ENCODE measurements around the gene AGAP2.

AGAP2 gene

DNA sequence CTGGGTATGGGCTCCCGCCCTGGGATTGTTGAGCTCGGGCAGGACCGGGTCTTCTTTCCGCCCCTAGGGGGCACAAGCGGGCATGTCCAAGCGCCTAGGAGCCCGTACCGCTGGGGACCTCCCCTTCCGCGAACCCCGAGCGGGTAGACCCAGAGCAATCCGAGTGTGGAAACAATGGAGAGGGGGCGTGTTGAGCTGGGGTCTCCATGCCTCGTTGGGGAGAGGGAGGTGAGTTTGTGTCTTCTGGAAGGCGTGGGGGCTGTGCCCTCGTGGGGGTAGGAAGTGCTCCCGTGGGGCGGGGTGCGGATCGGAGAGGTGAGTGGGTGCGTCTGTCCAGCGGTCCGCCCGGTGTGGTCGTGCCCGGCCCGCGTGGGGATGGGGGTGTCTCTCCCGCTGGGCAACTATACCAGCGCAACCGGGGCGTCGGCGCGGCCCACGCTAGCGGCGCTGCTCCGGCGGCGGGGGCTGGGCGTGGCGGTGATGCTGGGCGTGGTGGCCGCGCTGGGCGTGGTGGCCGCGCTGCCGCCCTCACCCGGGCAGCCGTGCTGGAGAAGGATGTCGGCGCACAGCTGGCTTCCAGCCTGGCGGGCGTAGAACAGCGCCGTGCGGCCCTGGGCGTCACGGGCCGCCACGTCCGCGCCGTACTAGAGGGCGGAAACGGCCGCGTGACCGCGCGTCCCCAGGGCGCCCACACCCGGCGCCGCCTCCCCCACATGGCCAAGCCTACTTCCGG is 12.2 kb downstream of the AGAP2 start (continued):
- TF ChIP-seq ZNF776 (tag by site-specific recombination; IDR thresholded peaks at IDR 0.05; ENCODE audit: borderline replicate concordance) (no peak), IKZF3 (tag by site-specific recombination; IDR thresholded peaks at IDR 0.05) (no peak; the same call in 1 of the 2 replicates), HIC1 (tag by site-specific recombination; IDR thresholded peaks at IDR 0.05) (peak; percentile 96), ZNF169 (tag by site-specific recombination; IDR thresholded peaks at IDR 0.05) (no peak), SETDB1 (IDR thresholded peaks at IDR 0.05; ENCODE audit: insufficient read length, low read length) (no peak), ZBTB1 (tag by site-specific recombination; IDR thresholded peaks at IDR 0.05) (no peak), ZNF561 (tag by site-specific recombination; IDR thresholded peaks at IDR 0.05; ENCODE audit: borderline replicate concordance) (peak; percentile 81; the same call in 1 of the 2 replicates), ZNF155 (tag by site-specific recombination; IDR thresholded peaks at IDR 0.05) (no peak), ZXDB (tag by site-specific recombination; IDR thresholded peaks at IDR 0.05) (peak; percentile 84), ZNF600 (tag by site-specific recombination; IDR thresholded peaks at IDR 0.05) (peak; percentile 69), SP2 (tag by site-specific recombination; IDR thresholded peaks at IDR 0.05) (peak; percentile 81), KLF16 (tag by site-specific recombination; IDR thresholded peaks at IDR 0.05) (peak; percentile 89), ZNF138 (tag by site-specific recombination; IDR thresholded peaks at IDR 0.05; ENCODE audit: borderline replicate concordance) (no peak), RBAK (tag by site-specific recombination; IDR thresholded peaks at IDR 0.05) (no peak), ZNF707 (tag by site-specific recombination; IDR thresholded peaks at IDR 0.05) (0 out of 2 replicates have a peak, but pooled peaks have one; percentile 31), ZBTB17 (tag by site-specific recombination; IDR thresholded peaks at IDR 0.05) (peak; percentile 99), ZNF211 (tag by site-specific recombination; IDR thresholded peaks at IDR 0.05; ENCODE audit: low read depth) (no peak), SCRT2 (tag by site-specific recombination; IDR thresholded peaks at IDR 0.05) (peak; percentile 58; the same call in 1 of the 2 replicates), PRDM1 (tag by site-specific recombination; IDR thresholded peaks at IDR 0.05) (no peak), ZBTB6 (tag by site-specific recombination; IDR thresholded peaks at IDR 0.05) (peak; percentile 72), ZNF585B (tag by site-specific recombination; IDR thresholded peaks at IDR 0.05) (0 out of 2 replicates have a peak, but pooled peaks have one; percentile 8), WT1 (tag by site-specific recombination; IDR thresholded peaks at IDR 0.05) (peak; percentile 47; the same call in 1 of the 2 replicates), ZBTB49 (tag by site-specific recombination; IDR thresholded peaks at IDR 0.05; ENCODE audit: low read depth) (no peak), GFI1B (tag by site-specific recombination; IDR thresholded peaks at IDR 0.05) (no peak), ZNF398 (tag by site-specific recombination; IDR thresholded peaks at IDR 0.05) (peak; percentile 68), ZNF629 (tag by site-specific recombination; IDR thresholded peaks at IDR 0.05) (peak; percentile 81)
- TF ChIP-seq, protein P1, sequence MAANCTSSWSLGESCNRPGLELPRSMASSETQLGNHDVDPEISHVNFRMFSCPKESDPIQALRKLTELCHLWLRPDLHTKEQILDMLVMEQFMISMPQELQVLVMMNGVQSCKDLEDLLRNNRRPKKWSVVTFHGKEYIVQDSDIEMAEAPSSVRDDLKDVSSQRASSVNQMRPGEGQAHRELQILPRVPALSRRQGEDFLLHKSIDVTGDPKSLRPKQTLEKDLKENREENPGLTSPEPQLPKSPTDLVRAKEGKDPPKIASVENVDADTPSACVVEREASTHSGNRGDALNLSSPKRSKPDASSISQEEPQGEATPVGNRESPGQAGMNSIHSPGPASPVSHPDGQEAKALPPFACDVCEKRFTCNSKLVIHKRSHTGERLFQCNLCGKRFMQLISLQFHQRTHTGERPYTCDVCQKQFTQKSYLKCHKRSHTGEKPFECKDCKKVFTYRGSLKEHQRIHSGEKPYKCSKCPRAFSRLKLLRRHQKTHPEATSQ (tag by site-specific recombination; IDR thresholded peaks at IDR 0.05): no peak; the same call in 1 of the 2 replicates
- TF ChIP-seq, protein P2, sequence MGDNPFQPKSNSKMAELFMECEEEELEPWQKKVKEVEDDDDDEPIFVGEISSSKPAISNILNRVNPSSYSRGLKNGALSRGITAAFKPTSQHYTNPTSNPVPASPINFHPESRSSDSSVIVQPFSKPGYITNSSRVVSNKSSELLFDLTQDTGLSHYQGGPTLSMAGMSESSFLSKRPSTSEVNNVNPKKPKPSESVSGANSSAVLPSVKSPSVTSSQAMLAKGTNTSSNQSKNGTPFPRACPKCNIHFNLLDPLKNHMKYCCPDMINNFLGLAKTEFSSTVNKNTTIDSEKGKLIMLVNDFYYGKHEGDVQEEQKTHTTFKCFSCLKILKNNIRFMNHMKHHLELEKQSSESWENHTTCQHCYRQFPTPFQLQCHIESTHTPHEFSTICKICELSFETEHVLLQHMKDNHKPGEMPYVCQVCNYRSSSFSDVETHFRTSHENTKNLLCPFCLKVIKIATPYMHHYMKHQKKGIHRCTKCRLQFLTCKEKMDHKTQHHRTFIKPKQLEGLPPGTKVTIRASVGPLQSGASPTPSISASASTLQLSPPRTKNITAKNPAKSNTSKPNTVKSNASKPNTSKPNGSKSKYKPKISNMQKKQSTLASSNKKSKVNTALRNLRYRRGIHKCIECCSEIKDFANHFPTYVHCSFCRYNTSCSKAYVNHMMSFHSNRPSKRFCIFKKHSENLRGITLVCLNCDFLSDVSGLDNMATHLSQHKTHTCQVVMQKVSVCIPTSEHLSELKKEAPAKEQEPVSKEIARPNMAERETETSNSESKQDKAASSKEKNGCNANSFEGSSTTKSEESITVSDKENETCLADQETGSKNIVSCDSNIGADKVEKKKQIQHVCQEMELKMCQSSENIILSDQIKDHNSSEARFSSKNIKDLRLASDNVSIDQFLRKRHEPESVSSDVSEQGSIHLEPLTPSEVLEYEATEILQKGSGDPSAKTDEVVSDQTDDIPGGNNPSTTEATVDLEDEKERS (tag by site-specific recombination; IDR thresholded peaks at IDR 0.05): no peak
